T-helper 1 cell (primary cell): ENCODE results near the gene KIAA1671.

Experiments used
- DNase-seq, 5 donors: peaks; one replicate each; pipeline ENCODE4 v3.0.0-alpha.2; 2012 to 2020

Gene KIAA1671

GRCh38 chr22:24953384-24954113 is 1.0 kb downstream of the KIAA1671 start:
- DNase-seq, result no peak

DNA sequence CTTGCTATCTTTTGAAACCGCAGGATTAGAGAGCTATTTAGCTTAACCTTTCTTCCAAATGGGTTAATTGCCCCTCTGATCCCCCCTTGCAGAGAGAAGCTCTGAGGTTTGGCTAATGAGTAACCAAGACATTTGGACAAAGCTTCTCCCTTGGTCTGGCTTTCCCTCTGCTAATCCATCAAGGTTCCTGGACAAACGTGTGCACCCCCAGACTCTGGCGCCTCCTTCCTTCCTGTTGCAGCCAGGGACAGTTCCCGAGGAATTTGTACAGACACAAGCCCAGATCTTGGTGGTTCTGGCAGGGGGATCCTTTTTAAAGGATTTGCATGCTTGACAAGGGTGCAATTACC is 1.6 kb downstream of the KIAA1671 start:
- DNase-seq, result no peak

DNA sequence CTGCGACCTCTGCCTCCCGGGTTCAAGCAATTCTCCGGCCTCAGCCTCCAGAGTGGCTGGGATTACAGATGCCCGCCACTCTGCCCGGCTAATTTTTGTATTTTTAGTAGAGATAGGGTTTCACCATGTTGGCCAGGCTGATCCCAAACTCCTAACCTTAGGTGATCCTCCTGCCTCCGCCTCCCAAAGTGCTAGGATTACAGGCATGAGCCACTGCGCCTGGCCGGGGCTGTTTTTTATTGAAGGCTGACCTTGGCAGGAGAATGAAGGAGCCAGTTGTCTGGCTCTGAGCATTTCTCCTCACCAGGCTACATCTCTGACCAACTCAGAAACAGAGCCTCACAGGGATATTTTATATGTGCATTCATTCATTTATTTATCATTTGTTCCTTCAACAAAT is 2.3 kb downstream of the KIAA1671 start:
- no peak for DNase-seq

GRCh38 chr22:24957043-24957442 is 4.5 kb downstream of the KIAA1671 start:
- DNase-seq, result no peak

DNA sequence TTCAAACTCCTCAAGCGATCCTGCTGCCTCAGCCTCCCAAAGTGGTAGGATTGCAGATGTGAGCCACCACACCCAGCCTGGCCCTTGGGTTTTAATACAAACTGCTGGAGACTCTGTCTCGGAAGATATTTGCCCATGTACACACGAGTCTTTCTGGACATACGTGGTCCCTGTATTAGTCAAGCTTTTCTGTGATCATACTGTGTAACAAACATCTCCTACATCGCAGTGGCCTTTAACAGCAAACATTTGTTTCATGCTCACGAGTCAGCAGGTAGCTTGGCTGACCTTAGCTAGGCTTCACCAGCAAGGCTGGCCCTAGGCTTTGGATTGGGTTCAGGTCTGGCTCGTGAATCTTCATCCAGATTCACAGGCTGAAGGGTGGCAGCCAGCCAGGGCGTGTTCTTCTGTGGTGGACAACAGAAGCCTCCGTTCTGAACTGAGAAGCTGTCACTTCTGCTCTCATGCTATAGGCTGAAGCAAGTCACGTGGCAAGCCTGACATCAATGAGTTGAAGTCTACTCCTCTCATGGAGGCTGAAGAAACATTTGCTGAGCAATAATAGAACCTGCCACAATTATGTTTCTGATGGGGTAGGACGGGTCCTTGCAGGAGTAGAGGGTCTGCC is 8.8 kb downstream of the KIAA1671 start:
- DNase-seq, result no peak

GRCh38 chr22:24962094-24962493 is 9.6 kb downstream of the KIAA1671 start:
- DNase-seq, result no peak

- no peak for DNase-seq
Measured at GRCh38 chr22:24962835-24963234, 10.3 kb downstream of the KIAA1671 start.

- DNase-seq, result no peak
Measured at GRCh38 chr22:24964441-24964840, 11.9 kb downstream of the KIAA1671 start.

DNA sequence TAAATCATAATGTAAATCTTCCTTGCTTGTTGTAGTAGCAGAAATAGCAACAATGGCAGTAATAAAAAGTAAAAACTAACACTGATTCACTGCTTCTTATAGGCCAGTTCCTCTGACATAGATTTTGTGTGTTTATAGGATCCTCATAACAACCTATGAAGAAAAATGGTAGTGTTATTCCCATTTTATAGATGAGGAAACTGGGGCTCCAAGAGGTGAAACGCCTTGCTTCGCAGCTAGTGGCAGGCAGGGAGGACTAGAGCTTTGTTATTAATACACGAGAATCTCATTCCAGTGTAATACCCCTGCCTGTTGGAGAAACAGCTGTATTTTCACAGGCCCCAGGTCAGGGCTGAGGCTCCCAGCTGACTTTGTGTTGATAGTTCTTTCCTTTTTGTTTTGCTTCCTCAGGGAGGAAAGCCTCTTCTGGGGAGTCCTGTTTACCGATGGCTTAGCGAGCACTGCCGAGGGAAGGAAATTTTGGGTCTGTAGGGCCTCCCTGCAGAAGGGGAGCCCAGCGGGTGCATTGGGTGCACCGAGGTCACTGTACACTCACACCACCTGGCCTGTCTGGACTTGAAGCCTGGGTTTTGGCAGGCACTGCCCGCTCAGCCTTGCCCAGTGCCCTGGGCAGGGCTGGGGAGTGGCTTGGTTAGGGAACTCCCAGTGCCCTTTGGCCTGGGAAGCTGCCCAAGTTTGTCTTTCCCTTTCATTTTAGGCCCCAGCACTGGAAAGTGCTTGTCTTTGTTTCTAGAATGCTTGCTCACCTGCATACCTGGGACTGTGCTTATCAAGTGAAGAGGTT is 13.5 kb downstream of the KIAA1671 start:
- DNase-seq, result no peak

GRCh38 chr22:24968066-24968561 is 15.6 kb downstream of the KIAA1671 start:
- no peak for DNase-seq

- no peak for DNase-seq
Measured at GRCh38 chr22:24969560-24970301, 17.2 kb downstream of the KIAA1671 start.

- DNase-seq, result no peak
Measured at GRCh38 chr22:24972369-24972768, 19.9 kb downstream of the KIAA1671 start.

GRCh38 chr22:24973872-24974271 is 21.4 kb downstream of the KIAA1671 start:
- DNase-seq, result no peak

GRCh38 chr22:24975125-24975640 is 22.7 kb downstream of the KIAA1671 start:
- no peak for DNase-seq

- DNase-seq, result no peak
Measured at GRCh38 chr22:24975813-24976341, 23.4 kb downstream of the KIAA1671 start.

DNA sequence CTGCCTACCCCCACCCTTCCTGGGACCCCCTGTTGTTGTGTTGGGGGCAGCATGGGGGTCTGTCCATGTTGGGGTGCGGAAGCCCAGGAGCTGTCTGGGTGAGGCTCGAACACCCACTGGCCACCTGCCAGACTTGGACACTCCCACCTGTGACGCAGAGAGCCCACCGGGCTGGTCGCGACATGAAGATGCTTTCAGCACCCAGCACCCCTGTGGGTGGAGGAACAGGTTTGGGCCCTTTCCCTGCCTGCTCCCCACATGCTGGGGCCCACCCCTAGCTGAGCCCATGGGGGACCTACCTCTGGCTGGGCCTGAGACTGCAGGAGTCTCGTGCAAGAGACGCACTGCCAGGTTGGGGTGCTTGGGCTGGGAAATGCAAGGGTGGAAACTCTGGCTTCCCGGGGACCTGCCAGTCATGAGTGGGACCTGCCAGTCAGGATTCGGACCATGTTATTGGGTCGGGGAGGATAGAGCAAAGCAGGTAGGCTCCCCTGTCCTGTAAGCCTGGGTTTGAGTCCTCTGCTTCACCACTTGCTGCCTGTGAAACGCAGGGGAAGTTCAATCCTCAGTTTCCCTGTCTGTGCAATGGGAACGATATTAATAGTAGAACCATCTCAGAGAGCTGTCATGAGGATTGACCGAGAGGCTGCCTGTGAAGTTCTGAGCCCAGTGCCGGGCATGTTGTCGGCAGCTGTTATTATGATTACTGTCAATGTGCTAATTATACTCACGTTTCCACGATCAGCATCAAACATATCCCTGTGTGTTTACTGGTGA is 24.1 kb downstream of the KIAA1671 start:
- DNase-seq, result no peak

GRCh38 chr22:24977370-24978221 is 25.1 kb downstream of the KIAA1671 start:
- no peak for DNase-seq

- no peak for DNase-seq
Measured at GRCh38 chr22:24978308-24978707, 25.8 kb downstream of the KIAA1671 start.

DNA sequence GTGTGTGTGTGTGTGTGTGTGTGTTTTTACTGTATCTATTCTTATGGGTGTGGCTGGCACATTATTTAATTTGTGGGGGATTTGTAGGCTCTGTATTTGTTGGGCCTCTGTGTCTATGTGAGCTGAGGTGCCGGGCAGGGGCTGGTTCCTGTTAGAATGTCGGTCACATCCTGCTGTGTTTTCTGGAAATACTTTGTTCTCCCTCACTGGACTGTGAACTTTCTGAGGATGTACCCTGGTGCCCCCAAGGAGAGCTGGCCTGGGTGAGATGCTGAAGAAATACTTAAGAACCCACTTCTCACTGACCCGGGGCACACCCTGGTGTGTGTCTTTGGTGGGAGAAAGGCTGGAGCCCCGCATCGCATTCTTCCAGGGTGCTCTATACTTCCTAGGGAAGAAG is 28.6 kb downstream of the KIAA1671 start:
- DNase-seq, result no peak

GRCh38 chr22:24981656-24982055 is 29.1 kb downstream of the KIAA1671 start:
- no peak for DNase-seq
